OCI-LY7 (cell line): ENCODE measurements around the gene CRYBA1. TPM values are rescaled to one million over a fixed set of nuclear protein-coding genes. Genes with fewer than 3 reads are reported as not detected.

Source experiments
- BruUV-seq: library from RNA; stranded (reverse); fragments of 400-500 nt; replicated peaks from 2 replicates; lab custom pipeline; 2021; lab: Mats Ljungman, UMichigan
- CTCF ChIA-PET: fragments of 300-600 bp; sonication (Branson Sonifier 250); formaldehyde crosslinking; loops from one replicate; lab custom pipeline; 2022; ENCODE audit warnings: antibody characterized with exemption; ENCODE audit not compliant: unreplicated experiment; lab: Charles Lee
- POLR2A ChIA-PET: fragments of 300-600 bp; sonication (Branson Sonifier 250); formaldehyde crosslinking; loops from one replicate; lab custom pipeline; 2022; ENCODE audit warnings: antibody characterized with exemption; lab: Charles Lee
- DNase-seq: peaks from one replicate; pipeline ENCODE4 v3.0.0-alpha.2; 2015; ENCODE audit warnings: low spot score
- H2AFZ ChIP-seq: fragments of 200-600 bp; sonication (generic), shearing (Covaris generic); 2 replicates; pipeline ENCODE4 v1.6.1; 2014; ENCODE audit warnings: mild to moderate bottlenecking, antibody characterized with exemption, low read length, moderate library complexity
- H3K27ac ChIP-seq: fragments of 200-600 bp; sonication (generic); 2 replicates; pipeline ENCODE4 v1.5.1; 2014; ENCODE audit warnings: mixed run types, low read depth, mild to moderate bottlenecking, moderate library complexity, low read length, inconsistent platforms; ENCODE audit not compliant: poor library complexity, severe bottlenecking
- H3K36me3 ChIP-seq: fragments of 200-600 bp; sonication (generic); 2 replicates; pipeline ENCODE4 v1.6.1; 2014; ENCODE audit warnings: mild to moderate bottlenecking, antibody characterized with exemption, low read length, moderate library complexity, mixed read lengths; ENCODE audit not compliant: insufficient read depth
- H3K4me1 ChIP-seq: fragments of 200-600 bp; sonication (generic); 2 replicates; pipeline ENCODE4 v1.5.1; 2014; ENCODE audit warnings: mild to moderate bottlenecking, low read length; ENCODE audit not compliant: insufficient read depth, poor library complexity, severe bottlenecking
- H3K4me2 ChIP-seq: fragments of 200-600 bp; sonication (generic); 2 replicates; pipeline ENCODE4 v1.6.1; 2014; ENCODE audit warnings: mild to moderate bottlenecking, low read length
- H3K4me3 ChIP-seq: fragments of 200-600 bp; sonication (generic); 2 replicates; pipeline ENCODE4 v1.5.1; 2014; ENCODE audit warnings: mild to moderate bottlenecking, low read depth, low read length; ENCODE audit not compliant: poor library complexity, severe bottlenecking
- H3K79me2 ChIP-seq: fragments of 200-600 bp; sonication (generic); 2 replicates; pipeline ENCODE4 v1.6.1; 2016; ENCODE audit warnings: low read depth, mild to moderate bottlenecking, low read length, moderate library complexity, mixed read lengths; ENCODE audit not compliant: insufficient read depth
- H3K9me2 ChIP-seq: fragments of 200-600 bp; sonication (generic); 2 replicates; pipeline ENCODE4 v1.6.1; 2016; ENCODE audit warnings: mild to moderate bottlenecking, low read length, mixed read lengths; ENCODE audit not compliant: insufficient read depth
- H3K9me3 ChIP-seq: fragments of 200-600 bp; sonication (generic); 2 replicates; pipeline ENCODE4 v1.6.1; 2014; ENCODE audit warnings: mild to moderate bottlenecking, mixed run types, low read length, mixed read lengths
- H4K20me1 ChIP-seq: fragments of 200-600 bp; sonication (generic); 2 replicates; pipeline ENCODE4 v1.6.1; 2014; ENCODE audit warnings: mild to moderate bottlenecking, antibody characterized with exemption, low read length, moderate library complexity, mixed read lengths; ENCODE audit not compliant: insufficient read depth
- CTCF ChIP-seq: fragments of 200-600 bp; sonication (generic); conservative IDR thresholded peaks from 2 replicates; pipeline ENCODE4 v1.5.1; 2014; ENCODE audit warnings: mild to moderate bottlenecking, antibody characterized with exemption, low read length, moderate library complexity, mixed read lengths
- EZH2phosphoT487 ChIP-seq: fragments of 200-600 bp; sonication (generic); IDR thresholded peaks from 2 replicates; pipeline ENCODE4 v1.6.1; 2018; ENCODE audit warnings: low read depth, borderline replicate concordance, mild to moderate bottlenecking, mixed run types, antibody characterized with exemption, low read length, moderate library complexity, mixed read lengths
- intact Hi-C: fragments of 100-400 bp; cut with micrococcal nuclease; formaldehyde crosslinking; loops from one replicate; pipeline ENCODE4 v1.10.0; 2022; ENCODE audit not compliant: unreplicated experiment
- total RNA-seq, 2 experiments: library from RNA; depleted of rRNA in 1 of 2; stranded (reverse); fragments of >200 nt in 1 of 2; shearing (Covaris generic) in 1 of 2; gene quantifications; 2 replicates each; pipeline ENCODE4 v1.2.3, GENCODE V29; 2014 to 2022

The CRYBA1 gene
- total RNA-seq, 2 experiments from 2014 or later: not detected

GRCh38 chr17:29294580-29294900 lies 47.9 kb downstream of the CRYBA1 start:
- peak overlapping the region; percentile 88 for H3K27ac ChIP-seq
- H3K9me3 ChIP-seq: no peaks in the 10 kb centered on the region
- H3K9me2 ChIP-seq: no peaks in the 10 kb centered on the region
- H3K36me3 ChIP-seq: peaks cover 30% of the 10 kb centered on the region
- intact Hi-C loops: loop anchor here (1.0 kb wide), 1 partner anchor 296 kb away; no protein-coding TSS in a partner anchor
- ChIA-PET POLR2A (interaction anchor here (0.6 to 1.3 kb wide), 11 partner anchors 9 to 1585 kb away, joined by 3 to 6 read pairs (median 4); no protein-coding TSS in a partner anchor), CTCF (interaction anchor here (1.0 kb wide), 1 partner anchor 11 kb away, joined by 3 read pairs; no protein-coding TSS in a partner anchor)
- TF ChIP-seq EZH2phosphoT487 (no peak), CTCF (no peak)
- BruUV-seq: TSS peak; percentile 99
- H3K4me1 ChIP-seq: peaks cover 19% of the 10 kb centered on the region
- peak overlapping the region; percentile 95 for H3K4me3 ChIP-seq
- H3K79me2 ChIP-seq: peaks cover 45% of the 10 kb centered on the region
- no peak for DNase-seq
- H4K20me1 ChIP-seq: peaks cover 21% of the 10 kb centered on the region
- H2AFZ ChIP-seq: peak overlapping the region; percentile 97
- H3K4me2 ChIP-seq: peak overlapping the region; percentile 86

GRCh38 chr17:29295420-29295819 lies 48.8 kb downstream of the CRYBA1 start:
- TF ChIP-seq EZH2phosphoT487 (no peak), CTCF (no peak)
- POLR2A ChIA-PET: no interaction called here
- DNase-seq: no peak
- Histone ChIP-seq H2AFZ (no peak overlapping the region), H3K9me2 (no peaks in the 10 kb centered on the region), H3K4me2 (peak overlapping the region; percentile 86; the same call in 1 of the 2 replicates), H3K36me3 (peaks cover 21% of the 10 kb centered on the region), H3K79me2 (peaks cover 36% of the 10 kb centered on the region), H4K20me1 (peaks cover 14% of the 10 kb centered on the region), H3K4me1 (peaks cover 14% of the 10 kb centered on the region), H3K27ac (no peak overlapping the region), H3K9me3 (no peaks in the 10 kb centered on the region), H3K4me3 (no peak overlapping the region)
- CTCF ChIA-PET: no interaction called here
- intact Hi-C loops: no loop called here
- no TSS peak for BruUV-seq

- POLR2A ChIA-PET: no interaction called here
Measured at GRCh38 chr17:29299031-29299430, 52.4 kb downstream of the CRYBA1 start.

More at GRCh38 chr17:29299031-29299430, 52.4 kb downstream of the CRYBA1 start:
- Histone ChIP-seq H4K20me1 (no peaks in the 10 kb centered on the region), H2AFZ (no peak overlapping the region), H3K36me3 (no peaks in the 10 kb centered on the region), H3K9me3 (no peaks in the 10 kb centered on the region), H3K79me2 (peaks cover 7% of the 10 kb centered on the region; the same call in 1 of the 2 replicates), H3K4me3 (no peak overlapping the region), H3K27ac (no peak overlapping the region), H3K4me2 (no peak overlapping the region), H3K9me2 (no peaks in the 10 kb centered on the region), H3K4me1 (peaks cover 9% of the 10 kb centered on the region)
- TF ChIP-seq EZH2phosphoT487 (no peak), CTCF (no peak)
- intact Hi-C loops: no loop called here
- DNase-seq: no peak
- no TSS peak for BruUV-seq
- CTCF ChIA-PET: no interaction called here
